GM21526 (cell line): Measurements from ENCODE around the gene LCE1A.

ENCODE experiments used
- ATAC-seq: cut with Tn5 transposase; IDR thresholded peaks from one replicate; pipeline ENCODE4 v1.9.1; 2021; ENCODE audit warnings: moderate library complexity; ENCODE audit not compliant: unreplicated experiment, low FRiP score

LCE1A gene

DNA sequence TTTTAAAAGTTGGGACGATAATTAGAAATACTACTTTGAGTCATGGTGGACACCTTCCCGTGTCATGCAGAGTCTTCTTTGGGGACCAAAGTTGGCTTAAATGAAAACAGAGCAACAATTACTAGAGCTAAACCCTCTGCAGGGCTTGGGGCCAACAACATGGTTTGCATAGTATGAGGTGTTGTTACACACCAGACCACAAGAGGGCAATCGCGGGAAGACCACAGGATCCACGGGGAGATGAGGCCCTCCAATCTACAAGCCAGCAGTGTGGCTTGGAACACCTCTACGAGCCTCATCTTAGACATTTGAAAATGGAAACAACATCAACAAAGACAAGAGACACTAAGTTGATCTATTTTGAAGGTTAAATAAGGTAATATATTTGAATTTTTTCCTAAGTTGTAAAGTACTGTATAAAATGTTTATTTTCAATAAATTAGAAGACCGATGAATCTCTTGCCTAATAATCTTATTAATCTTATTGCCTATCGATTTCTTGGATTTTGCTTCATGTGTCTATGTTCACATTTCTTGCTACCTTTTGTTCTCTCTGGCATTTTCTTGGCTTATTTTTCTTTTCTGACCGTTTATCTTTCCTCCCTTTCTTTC is 42.6 kb downstream of the LCE1A start:
- peak; percentile 63 for ATAC-seq

DNA sequence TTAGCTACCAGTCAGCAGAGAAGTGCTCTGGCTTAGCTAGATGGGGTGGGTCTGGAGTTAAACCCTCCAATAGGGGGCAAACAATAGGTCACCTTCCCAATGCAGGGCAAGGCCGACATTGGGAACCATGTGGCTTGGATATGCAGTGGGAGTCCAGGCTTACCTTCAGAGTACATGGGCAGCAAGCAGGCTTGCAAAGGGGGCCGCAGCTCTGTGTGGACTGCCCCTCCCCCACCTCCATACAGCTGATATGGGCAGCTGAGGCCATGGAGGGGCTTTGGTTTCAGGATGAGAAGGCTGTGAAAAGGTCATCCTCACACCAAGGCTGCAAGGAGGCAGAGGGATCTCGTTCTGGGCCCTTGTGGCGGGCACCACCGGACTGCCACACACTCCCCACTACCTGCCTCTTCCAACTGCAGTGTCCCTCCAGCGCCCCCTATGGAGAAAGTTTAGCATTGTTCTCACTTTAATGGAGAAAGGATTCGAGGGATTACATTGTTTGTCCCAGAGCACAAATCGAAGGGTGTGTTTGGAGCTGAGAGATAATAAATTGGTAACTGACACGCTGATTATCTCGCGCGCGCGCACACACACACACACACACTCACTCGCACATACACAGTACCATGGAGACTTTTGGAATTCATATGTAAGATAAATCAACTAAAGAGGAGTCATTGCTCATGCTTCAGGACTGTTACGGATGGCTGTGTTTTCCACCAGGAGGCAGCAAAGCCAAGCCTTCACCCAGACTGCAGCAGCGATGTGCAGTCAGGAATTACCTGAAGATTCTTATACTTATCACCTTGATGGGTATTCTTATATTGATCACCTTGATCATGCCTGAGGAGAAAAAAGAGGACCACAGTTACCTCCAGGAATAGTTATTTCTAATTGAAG is 43.8 kb downstream of the LCE1A start:
- no peak for ATAC-seq

DNA sequence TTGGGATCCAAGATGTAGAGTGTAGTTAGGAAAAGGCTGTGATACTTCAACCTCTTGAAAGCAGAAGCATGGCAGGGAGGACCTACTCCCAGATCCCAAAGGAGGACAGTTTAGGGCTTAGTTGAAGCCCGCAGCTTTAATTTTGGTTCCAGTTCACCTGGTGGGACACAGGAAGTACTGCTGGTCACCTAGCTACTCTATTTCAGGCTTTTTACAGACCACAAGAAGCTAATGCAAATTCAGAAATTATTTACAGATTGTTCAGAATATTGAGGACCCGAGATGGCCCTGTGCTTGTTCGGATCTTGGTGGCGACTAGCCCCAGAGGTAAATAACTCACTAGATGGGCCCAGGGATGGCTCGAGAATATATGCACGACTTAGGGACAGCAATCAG is 44.5 kb downstream of the LCE1A start:
- ATAC-seq = no peak

DNA sequence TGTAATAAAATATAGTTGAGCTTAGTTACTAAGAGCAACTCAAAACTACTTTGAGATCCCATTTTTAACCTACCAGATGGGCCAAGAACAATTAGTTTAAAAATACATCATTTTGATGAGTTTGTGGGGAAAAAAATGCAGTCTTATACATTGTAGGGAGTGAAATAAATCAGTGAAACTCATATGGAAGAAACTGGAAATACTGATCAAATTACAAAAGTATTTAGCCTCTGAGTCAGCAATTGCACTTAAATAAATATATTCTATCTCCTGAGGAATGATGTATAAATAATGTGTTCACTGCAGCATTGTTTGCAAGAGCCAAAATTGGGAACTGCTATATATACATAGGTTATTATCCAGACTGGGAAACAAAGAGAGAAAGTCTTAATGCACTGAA is 46.2 kb downstream of the LCE1A start:
- ATAC-seq = no peak

DNA sequence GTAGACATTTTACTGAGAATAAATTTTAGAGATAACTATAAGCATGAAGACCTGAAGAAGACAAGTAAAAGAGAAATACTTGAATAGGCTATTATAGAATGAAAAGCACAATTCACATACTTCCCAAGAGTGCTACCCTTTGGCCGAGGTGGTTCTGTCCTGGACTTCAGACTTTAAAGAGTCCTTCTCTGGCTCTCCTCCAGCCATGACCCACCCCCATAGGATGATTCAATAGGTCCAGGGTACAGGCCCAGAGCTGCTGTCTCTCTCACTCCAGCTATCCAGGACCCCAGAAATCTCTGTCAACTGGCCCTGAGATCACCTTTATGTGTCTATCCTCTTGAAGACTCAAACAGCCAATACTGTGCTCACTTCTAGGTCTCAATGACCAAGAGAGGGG is 49.6 kb downstream of the LCE1A start:
- ATAC-seq = no peak
